K562 treated with DMSO at 1 percent for 48 hours (cell line): Measurements from ENCODE around the gene ERICH6B. TPM values are rescaled to one million over a fixed set of nuclear protein-coding genes. Genes with fewer than 3 reads are reported as not detected.

Experiments
- total RNA-seq: library from RNA; unstranded; fragments of 300-600 nt; gene quantifications from 2 replicates; pipeline ENCODE4 v1.2.3, GENCODE V29; 2022; ENCODE audit warnings: low replicate concordance; ENCODE audit errors: extremely low read depth

Gene ERICH6B
- total RNA-seq = not detected in 2 replicates

DNA sequence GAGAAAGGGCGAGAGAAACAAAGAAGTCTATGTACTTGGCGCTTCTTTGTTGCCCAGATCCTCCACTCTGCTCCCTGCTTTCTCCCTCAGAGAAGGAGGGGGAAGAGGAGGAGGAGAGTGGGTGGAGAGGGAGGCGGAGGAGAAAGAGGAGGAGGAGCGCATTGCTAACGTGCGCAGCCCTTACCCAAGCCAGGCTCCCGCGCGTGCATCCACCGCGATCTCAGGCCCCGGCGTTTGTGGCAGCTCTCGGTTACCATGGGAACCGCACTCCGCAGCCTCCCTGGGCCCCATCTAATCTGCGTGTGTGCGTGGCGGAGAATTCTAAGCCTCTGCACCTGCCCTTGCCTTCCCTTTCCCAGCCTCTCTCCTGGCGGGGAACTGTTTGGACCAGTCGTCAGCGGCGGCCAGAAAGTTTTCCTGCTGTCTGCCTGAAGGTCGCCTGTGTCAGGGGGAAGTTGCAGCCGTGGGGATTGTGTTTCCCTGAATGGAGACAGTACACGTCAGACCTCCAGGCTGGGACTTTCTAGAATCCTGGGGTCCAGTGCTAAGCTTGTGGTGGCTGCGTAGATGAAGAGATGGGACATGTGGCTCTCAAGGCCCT is at the start of gene ERICH6B:
ERICH6B (minus strand) TSS at position 239 of the 601 bp plus-strand sequence. CDS start 18,734 bp downstream, outside the sequence.

Other genes with a start within 250 kb of the ERICH6B start
- gene SLC25A30, start 197.4 kb downstream of the ERICH6B start, total RNA-seq = not detected in 2 replicates
- gene COG3, start 150.8 kb downstream of the ERICH6B start, total RNA-seq = not detected in 2 replicates
- gene CBY2, start 86.6 kb upstream of the ERICH6B start, total RNA-seq = not detected in 2 replicates
- not detected in 2 replicates for gene SIAH3, start 236.0 kb upstream of the ERICH6B start, total RNA-seq